Measurements from ENCODE around the gene CXCR5.

DNA sequence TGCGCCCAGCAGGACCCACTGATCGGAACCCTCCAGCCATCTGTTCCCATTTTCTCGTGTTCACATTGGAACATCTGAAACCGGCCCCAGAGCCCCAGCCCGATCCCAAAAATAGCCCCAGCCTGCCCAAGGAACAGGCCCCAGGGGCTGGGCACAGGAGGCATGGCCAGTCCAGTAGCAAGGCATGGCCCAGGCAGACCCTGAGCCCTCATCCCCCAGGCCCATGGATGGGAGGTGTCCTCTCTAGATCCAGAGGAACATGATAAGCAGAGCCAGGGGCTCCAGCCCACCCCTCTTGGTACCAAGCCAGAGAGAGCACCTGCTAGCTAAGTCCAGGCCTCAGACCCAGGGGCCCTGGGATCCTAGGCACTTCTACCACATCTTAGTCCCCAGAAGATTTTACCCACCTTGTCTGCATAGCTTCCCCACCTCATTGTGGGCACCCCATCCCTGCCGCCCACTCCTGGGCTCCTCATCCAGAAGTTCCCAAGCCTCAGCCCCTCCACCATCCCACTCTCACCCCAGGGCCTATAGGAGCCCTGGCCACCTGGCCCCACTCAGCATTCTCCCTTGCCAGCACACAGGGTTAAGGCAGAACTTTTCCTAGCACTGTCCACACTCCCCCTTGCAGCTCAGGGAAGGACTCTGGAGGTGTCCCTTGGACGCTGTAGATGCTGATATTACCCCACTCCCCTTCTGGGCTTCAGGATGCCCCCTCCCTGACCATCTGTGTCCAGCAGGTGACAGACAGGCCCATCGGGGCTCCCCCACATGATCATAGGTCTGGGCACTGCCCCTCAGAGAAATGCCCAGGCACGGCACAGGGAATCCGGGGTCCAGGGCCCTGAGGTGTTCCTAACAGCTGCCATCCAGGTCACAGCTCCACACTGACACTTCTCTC lies 32.5 kb downstream of the CXCR5 start:
- no peak for TF ChIP-seq POLR2A (IDR thresholded peaks at IDR 0.05; ENCODE audit: low read length)
- no peak for TF ChIP-seq GATA1 (IDR thresholded peaks at IDR 0.05; ENCODE audit: low read depth, low read length)

All from erythroblast (primary cell).